IPS-18c (cell line): ENCODE results near the gene PNPLA6.

Experiments
- H3K4me3 ChIP-seq: 2 replicates; pipeline ENCODE4 v1.7.0; 2013; ENCODE audit warnings: low read depth, mild to moderate bottlenecking, low read length, moderate library complexity; ENCODE audit not compliant: insufficient read depth
- H3K9me3 ChIP-seq: one replicate; pipeline ENCODE4 v1.6.1; 2013; ENCODE audit warnings: mild to moderate bottlenecking, low read length, moderate library complexity; ENCODE audit not compliant: control insufficient read depth, insufficient read depth

Gene PNPLA6

GRCh38 chr19:7535047-7535997, at the start of gene PNPLA6:
PNPLA6 (plus strand) TSS chr19:7535717; CDS start chr19:7535789, 72 bp downstream.
- peak within 1 kb of the TSS; percentile 82 for H3K4me3 ChIP-seq
- H3K9me3 ChIP-seq, result peaks cover 2% of the 10 kb centered on the region

- H3K9me3 ChIP-seq, result no peaks in the 10 kb centered on the region
These were observed 48.6 kb upstream of the PNPLA6 start for GRCh38 chr19:7486923-7487322.

GRCh38 chr19:7488736-7489353, 46.7 kb upstream of the PNPLA6 start, which contains the start of gene PEX11G:
PEX11G (minus strand) TSS chr19:7489035; CDS start chr19:7489010, 25 bp downstream.
- Histone ChIP-seq H3K4me3 (peak within 1 kb of the TSS; percentile 71), H3K9me3 (no peaks in the 10 kb centered on the region)

More at GRCh38 chr19:7486923-7487322, 48.6 kb upstream of the PNPLA6 start:
- H3K4me3 ChIP-seq, result no peak overlapping the region

GRCh38 chr19:7489609-7490044, 45.9 kb upstream of the PNPLA6 start:
- Histone ChIP-seq H3K4me3 (no peak overlapping the region), H3K9me3 (no peaks in the 10 kb centered on the region)

DNA sequence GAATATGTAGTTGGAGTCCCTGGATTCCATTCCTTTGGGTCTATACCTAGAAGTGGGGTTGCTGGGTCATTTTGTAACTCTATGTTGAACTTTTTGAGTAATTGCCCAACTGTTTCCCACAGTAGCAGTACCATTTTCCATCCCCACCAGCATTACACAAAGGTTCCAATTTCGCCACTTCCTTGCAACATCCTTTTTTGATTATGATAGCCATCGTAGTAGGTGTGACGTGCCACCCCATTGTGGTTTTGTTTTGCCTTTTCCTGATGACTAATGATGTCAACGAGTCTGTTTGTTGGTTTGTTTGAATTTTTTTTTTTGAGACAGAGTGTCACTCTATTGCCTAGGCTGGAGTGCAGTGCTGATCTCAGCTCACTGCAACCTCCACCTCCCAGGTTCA, 43.4 kb upstream of the PNPLA6 start:
- Histone ChIP-seq H3K4me3 (no peak overlapping the region), H3K9me3 (no peaks in the 10 kb centered on the region)

- no peak overlapping the region for H3K4me3 ChIP-seq
- H3K9me3 ChIP-seq, result no peaks in the 10 kb centered on the region
These were observed 43.0 kb upstream of the PNPLA6 start for GRCh38 chr19:7492558-7492957.

DNA sequence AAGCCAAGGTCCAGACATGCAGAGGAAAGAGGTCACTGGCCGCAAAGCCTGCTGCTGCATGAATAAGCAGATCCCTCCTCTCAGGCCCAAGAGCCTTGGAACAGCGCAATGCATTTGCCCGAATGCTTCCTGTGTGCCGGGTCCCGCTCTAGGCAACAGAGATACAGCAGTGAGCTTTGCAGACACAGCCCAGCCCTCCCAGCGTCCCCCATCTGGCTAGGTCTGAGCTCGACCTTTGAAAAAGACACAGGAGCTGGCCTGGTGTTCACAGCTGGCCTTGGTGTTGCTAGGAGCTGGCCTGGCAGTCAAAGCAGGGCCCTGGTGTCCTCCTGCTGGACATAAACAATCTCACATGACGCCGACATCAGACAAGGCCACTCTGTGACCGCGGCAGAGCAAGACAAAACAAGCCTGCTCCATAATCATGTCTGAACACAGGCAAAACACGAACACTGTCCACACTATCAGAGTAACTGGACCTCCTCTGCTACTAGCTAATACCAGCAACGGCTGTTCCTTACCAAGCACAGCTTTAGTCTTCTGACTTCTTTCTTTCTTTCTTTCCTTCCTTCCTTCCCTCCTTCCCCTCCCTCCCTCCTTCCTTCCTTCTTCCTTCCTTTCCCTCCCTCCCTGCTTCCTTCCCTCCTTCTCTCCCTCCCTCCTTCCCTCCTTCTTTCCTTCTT, 41.0 kb upstream of the PNPLA6 start:
- Histone ChIP-seq H3K4me3 (no peak overlapping the region), H3K9me3 (no peaks in the 10 kb centered on the region)

DNA sequence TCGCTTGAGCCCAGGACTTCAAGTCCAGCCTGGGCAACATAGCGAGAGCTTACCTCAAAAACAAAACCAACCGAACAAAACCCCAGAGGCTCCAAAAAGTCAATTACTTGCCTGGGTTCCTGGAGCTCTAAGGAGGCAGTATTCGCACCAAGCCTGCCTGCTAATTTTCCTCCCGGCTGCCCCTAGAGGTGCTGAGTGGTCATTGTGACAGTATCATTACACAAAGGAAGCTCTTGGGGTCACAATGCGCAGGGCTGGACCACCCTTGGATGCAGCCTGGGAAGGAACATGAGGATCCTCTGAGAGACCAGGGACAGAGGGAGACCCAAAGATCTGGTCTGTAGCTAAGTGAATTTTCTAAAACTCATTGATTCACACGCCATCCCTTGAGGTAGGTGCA, 38.2 kb upstream of the PNPLA6 start:
- H3K4me3 ChIP-seq, result no peak overlapping the region
- H3K9me3 ChIP-seq, result no peaks in the 10 kb centered on the region

DNA sequence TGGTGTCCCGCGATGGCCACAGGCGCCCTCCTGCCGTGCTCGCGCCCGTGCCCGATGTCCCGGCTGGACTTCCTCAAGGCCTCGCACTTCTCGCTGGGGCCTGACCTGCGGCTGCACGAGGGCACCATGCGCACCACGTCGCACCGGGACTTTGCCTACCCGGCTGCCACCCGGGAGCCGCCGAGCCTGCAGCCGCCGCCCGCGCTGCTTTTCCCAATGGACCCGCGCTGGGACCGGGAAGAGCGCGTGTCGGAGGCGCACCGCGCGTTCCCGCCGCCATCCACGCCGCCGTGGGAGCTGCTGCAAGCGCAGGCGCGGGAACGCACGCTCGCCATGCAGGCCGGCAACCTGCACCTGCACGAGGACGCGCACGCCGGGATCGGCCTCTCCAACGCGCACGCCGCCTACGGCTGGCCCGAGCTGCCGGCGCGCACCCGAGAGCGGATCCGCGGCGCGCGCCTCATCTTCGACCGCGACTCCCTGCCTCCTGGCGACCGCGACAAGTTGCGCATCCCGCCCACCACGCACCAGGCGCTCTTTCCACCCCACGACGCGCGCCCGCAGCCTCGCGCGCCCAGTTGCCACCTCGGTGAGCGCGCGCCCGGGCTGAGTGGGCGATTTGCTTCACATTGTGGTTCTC, 34.6 kb upstream of the PNPLA6 start:
- Histone ChIP-seq H3K9me3 (no peaks in the 10 kb centered on the region), H3K4me3 (peak overlapping the region; percentile 51)

GRCh38 chr19:7502552-7502951, 33.0 kb upstream of the PNPLA6 start:
- no peak overlapping the region for H3K4me3 ChIP-seq
- peaks cover 2% of the 10 kb centered on the region for H3K9me3 ChIP-seq

DNA sequence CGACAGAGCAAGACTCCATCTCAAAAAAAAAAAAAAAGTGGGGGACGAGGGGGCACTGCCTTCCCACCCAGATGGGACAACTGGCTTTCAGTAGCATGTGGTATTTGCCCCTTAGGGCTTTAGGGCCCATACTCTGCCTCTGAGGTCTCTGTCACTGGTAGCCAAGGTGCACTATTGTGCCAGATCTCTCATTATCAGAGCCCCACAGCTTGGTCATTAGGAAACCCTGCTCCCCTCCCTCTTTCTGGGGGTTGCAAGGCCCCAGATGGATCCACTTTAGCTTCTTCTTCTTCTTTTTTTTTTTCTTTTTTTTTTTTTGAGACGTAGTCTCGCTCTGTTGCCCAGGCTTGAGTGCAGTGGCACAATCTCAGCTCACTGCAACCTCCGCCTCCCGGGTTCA, 30.8 kb upstream of the PNPLA6 start:
- peaks cover 2% of the 10 kb centered on the region for H3K9me3 ChIP-seq
- H3K4me3 ChIP-seq, result no peak overlapping the region

GRCh38 chr19:7505288-7505681, 30.2 kb upstream of the PNPLA6 start:
- H3K9me3 ChIP-seq, result peaks cover 2% of the 10 kb centered on the region
- H3K4me3 ChIP-seq, result peak overlapping the region; percentile 43; the same call in 1 of the 2 replicates

DNA sequence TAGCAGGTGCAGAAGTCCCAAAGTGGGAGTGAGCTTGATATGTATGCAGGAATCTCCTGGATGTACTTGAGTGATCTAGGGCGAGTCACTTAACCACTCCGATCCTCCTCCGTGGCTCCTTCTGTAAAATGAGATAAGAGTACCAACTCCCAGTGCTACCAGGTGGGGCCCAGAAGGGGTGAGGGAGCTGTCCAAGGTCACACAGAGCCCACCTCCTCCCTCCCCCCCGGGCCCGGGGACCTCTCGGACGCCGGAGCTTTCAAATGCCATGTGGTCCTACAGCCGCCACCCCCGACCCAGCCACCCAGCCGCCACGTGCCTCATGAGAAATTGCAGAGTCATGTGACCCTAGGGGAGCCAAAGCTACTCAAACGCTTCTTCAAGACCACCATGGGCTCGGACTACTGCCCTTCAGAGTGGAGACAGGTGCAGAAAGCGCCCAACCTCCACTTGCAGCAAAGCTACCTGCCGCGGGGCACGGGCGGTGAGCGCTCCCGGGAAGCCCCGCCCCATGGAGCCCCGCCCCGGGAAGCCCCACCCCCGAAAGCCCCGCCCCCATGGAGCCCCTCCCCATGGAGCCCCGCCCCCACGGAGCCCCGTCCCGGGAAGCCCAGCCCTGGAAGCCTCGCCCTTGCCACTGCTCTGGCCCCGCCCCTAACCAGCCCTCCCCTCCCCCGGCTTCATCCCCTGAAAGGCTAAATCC, 29.7 kb upstream of the PNPLA6 start:
- H3K9me3 ChIP-seq, result peaks cover 2% of the 10 kb centered on the region
- peak overlapping the region; percentile 43; the same call in 1 of the 2 replicates for H3K4me3 ChIP-seq

- peak overlapping the region; percentile 31; the same call in 1 of the 2 replicates for H3K4me3 ChIP-seq
These were observed 28.9 kb upstream of the PNPLA6 start for GRCh38 chr19:7506385-7507328.

DNA sequence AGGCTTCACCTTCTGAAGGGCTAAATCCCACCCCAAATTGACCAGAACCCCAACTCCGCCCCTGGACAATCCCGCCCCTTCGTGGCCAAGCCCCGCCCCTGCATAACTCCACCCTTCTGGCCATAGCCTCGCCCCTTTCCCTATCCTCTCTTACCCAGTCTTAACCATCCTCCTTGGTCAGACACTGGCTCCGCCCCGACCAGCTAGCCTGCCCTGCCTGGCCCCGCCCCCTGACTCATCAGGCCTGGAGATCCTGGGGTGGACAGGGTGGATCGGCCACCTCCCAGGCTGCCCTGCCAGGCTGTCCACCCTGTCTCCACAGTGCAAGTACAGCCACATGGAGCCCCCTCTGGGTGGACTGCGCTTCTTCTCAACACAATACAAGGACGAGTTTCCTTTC, 27.6 kb upstream of the PNPLA6 start:
- Histone ChIP-seq H3K4me3 (no peak overlapping the region), H3K9me3 (peaks cover 2% of the 10 kb centered on the region)

More at GRCh38 chr19:7506385-7507328, 28.9 kb upstream of the PNPLA6 start:
- H3K9me3 ChIP-seq, result peaks cover 2% of the 10 kb centered on the region
